Dendritic cell treated with granulocyte-macrophage colony-stimulating factor and Interleukin-4, amounts not matched to agents 40 ng/mL and 50 ng/mL, for 4 days (primary cell): ENCODE results near the gene HBA1.
"Not testable (repeated sequence)": the region's sequence is repeated elsewhere in the genome, so short reads cannot be mapped to it uniquely, and the experiment has no call there.

Experiments
- H3K27ac Mint-ChIP-seq: one replicate; pipeline ENCODE4 v1.8.0; 2022; ENCODE audit warnings: mild to moderate bottlenecking, mixed read lengths
- H3K27me3 Mint-ChIP-seq: one replicate; pipeline ENCODE4 v1.8.0; 2022; ENCODE audit warnings: mild to moderate bottlenecking, mixed read lengths
- H3K36me3 Mint-ChIP-seq: one replicate; pipeline ENCODE4 v1.8.0; 2022; ENCODE audit warnings: low read depth, mixed read lengths
- H3K4me1 Mint-ChIP-seq: one replicate; pipeline ENCODE4 v1.8.0; 2022; ENCODE audit warnings: low read depth, mixed read lengths
- H3K4me3 Mint-ChIP-seq: one replicate; pipeline ENCODE4 v1.8.0; 2022; ENCODE audit warnings: mild to moderate bottlenecking, moderate library complexity, mixed read lengths
- H3K9me3 Mint-ChIP-seq: one replicate; pipeline ENCODE4 v1.8.0; 2022; ENCODE audit warnings: mixed read lengths
- intact Hi-C: fragments of 100-400 bp; cut with micrococcal nuclease; formaldehyde crosslinking; loops from one replicate; pipeline ENCODE4 v1.15.0; 2022

Gene HBA1

GRCh38 chr16:176477-177382 is at the start of gene HBA1:
TSS of gene HBA1 (plus strand) at chr16:176680. CDS start at chr16:176717, 37 bp downstream.
- H3K4me3 Mint-ChIP-seq: not testable (repeated sequence)

GRCh38 chr16:129075-129474 is 47.4 kb upstream of the HBA1 start:
- H3K4me1 Mint-ChIP-seq: no peaks in the 10 kb centered on the region
- H3K4me3 Mint-ChIP-seq: no peak overlapping the region
- intact Hi-C loops: no loop called here
- H3K27ac Mint-ChIP-seq: no peak overlapping the region
- H3K27me3 Mint-ChIP-seq: no peaks in the 10 kb centered on the region
- no peaks in the 10 kb centered on the region for H3K9me3 Mint-ChIP-seq
- H3K36me3 Mint-ChIP-seq: peaks cover 28% of the 10 kb centered on the region

More at GRCh38 chr16:176477-177382, at the start of gene HBA1:
- H3K4me1 Mint-ChIP-seq: peaks cover 26% of the 10 kb centered on the region
- H3K27ac Mint-ChIP-seq, H3K9me3 Mint-ChIP-seq, H3K36me3 Mint-ChIP-seq, intact Hi-C loops: not testable (repeated sequence)
- H3K27me3 Mint-ChIP-seq: peaks cover 71% of the 10 kb centered on the region

GRCh38 chr16:130533-131173 is 45.8 kb upstream of the HBA1 start:
- Mint-ChIP-seq H3K27ac (no peak overlapping the region), H3K4me3 (no peak overlapping the region), H3K27me3 (no peaks in the 10 kb centered on the region)

GRCh38 chr16:132120-132519 is 44.4 kb upstream of the HBA1 start:
- Mint-ChIP-seq H3K36me3 (peaks cover 9% of the 10 kb centered on the region), H3K4me1 (no peaks in the 10 kb centered on the region), H3K27ac (no peak overlapping the region), H3K27me3 (no peaks in the 10 kb centered on the region), H3K9me3 (no peaks in the 10 kb centered on the region), H3K4me3 (no peak overlapping the region)
- intact Hi-C loops: no loop called here

More at GRCh38 chr16:130533-131173, 45.8 kb upstream of the HBA1 start:
- H3K36me3 Mint-ChIP-seq: peaks cover 12% of the 10 kb centered on the region
- H3K9me3 Mint-ChIP-seq: no peaks in the 10 kb centered on the region
- intact Hi-C loops: no loop called here
- no peaks in the 10 kb centered on the region for H3K4me1 Mint-ChIP-seq

GRCh38 chr16:133716-134115 is 42.8 kb upstream of the HBA1 start:
- intact Hi-C loops: no loop called here
- Mint-ChIP-seq H3K27me3 (no peaks in the 10 kb centered on the region), H3K4me3 (no peak overlapping the region), H3K36me3 (peaks cover 13% of the 10 kb centered on the region), H3K27ac (no peak overlapping the region), H3K9me3 (no peaks in the 10 kb centered on the region), H3K4me1 (peaks cover under 1% of the 10 kb centered on the region)

- H3K4me1 Mint-ChIP-seq: peaks cover 4% of the 10 kb centered on the region
- H3K27me3 Mint-ChIP-seq: peaks cover 3% of the 10 kb centered on the region
- intact Hi-C loops: no loop called here
- no peaks in the 10 kb centered on the region for H3K9me3 Mint-ChIP-seq
- H3K27ac Mint-ChIP-seq: peak overlapping the region; percentile 99
- peaks cover 7% of the 10 kb centered on the region for H3K36me3 Mint-ChIP-seq
- peak overlapping the region; percentile 78 for H3K4me3 Mint-ChIP-seq
Observed at GRCh38 chr16:138049-138417, 38.4 kb upstream of the HBA1 start.

GRCh38 chr16:140175-140857 is 36.2 kb upstream of the HBA1 start:
- Mint-ChIP-seq H3K27ac (no peak overlapping the region), H3K4me1 (peaks cover 4% of the 10 kb centered on the region), H3K36me3 (peaks cover 7% of the 10 kb centered on the region), H3K4me3 (no peak overlapping the region), H3K9me3 (no peaks in the 10 kb centered on the region), H3K27me3 (peaks cover 12% of the 10 kb centered on the region)
- intact Hi-C loops: no loop called here

- Mint-ChIP-seq H3K4me1 (peaks cover 4% of the 10 kb centered on the region), H3K27ac (no peak overlapping the region), H3K4me3 (no peak overlapping the region), H3K27me3 (peaks cover 14% of the 10 kb centered on the region), H3K9me3 (no peaks in the 10 kb centered on the region), H3K36me3 (peaks cover 7% of the 10 kb centered on the region)
- intact Hi-C loops: no loop called here
Observed at GRCh38 chr16:142405-142967, 34.0 kb upstream of the HBA1 start.

- Mint-ChIP-seq H3K4me1 (peaks cover 4% of the 10 kb centered on the region), H3K36me3 (peaks cover 7% of the 10 kb centered on the region), H3K27me3 (peaks cover 14% of the 10 kb centered on the region), H3K9me3 (no peaks in the 10 kb centered on the region), H3K4me3 (no peak overlapping the region), H3K27ac (no peak overlapping the region)
- intact Hi-C loops: no loop called here
Observed at GRCh38 chr16:143047-143446, 33.4 kb upstream of the HBA1 start.

GRCh38 chr16:143456-143855 is 33.0 kb upstream of the HBA1 start:
- Mint-ChIP-seq H3K36me3 (peaks cover 6% of the 10 kb centered on the region), H3K4me1 (peaks cover 4% of the 10 kb centered on the region), H3K27me3 (peaks cover 16% of the 10 kb centered on the region), H3K9me3 (no peaks in the 10 kb centered on the region), H3K27ac (no peak overlapping the region), H3K4me3 (no peak overlapping the region)
- intact Hi-C loops: no loop called here

GRCh38 chr16:144797-145252 is 31.7 kb upstream of the HBA1 start:
- H3K27ac Mint-ChIP-seq: no peak overlapping the region
- H3K36me3 Mint-ChIP-seq: no peaks in the 10 kb centered on the region
- H3K27me3 Mint-ChIP-seq: peaks cover 24% of the 10 kb centered on the region
- peaks cover 5% of the 10 kb centered on the region for H3K4me1 Mint-ChIP-seq
- H3K4me3 Mint-ChIP-seq: no peak overlapping the region
- H3K9me3 Mint-ChIP-seq: no peaks in the 10 kb centered on the region
- intact Hi-C loops: no loop called here

- Mint-ChIP-seq H3K36me3 (no peaks in the 10 kb centered on the region), H3K27ac (no peak overlapping the region), H3K4me3 (no peak overlapping the region), H3K4me1 (peaks cover 5% of the 10 kb centered on the region), H3K9me3 (no peaks in the 10 kb centered on the region), H3K27me3 (peaks cover 37% of the 10 kb centered on the region)
- intact Hi-C loops: no loop called here
Observed at GRCh38 chr16:146646-147045, 29.8 kb upstream of the HBA1 start.

- peaks cover 6% of the 10 kb centered on the region for H3K4me1 Mint-ChIP-seq
- intact Hi-C loops: no loop called here
- H3K27ac Mint-ChIP-seq: no peak overlapping the region
- H3K4me3 Mint-ChIP-seq: no peak overlapping the region
- no peaks in the 10 kb centered on the region for H3K9me3 Mint-ChIP-seq
- peaks cover 38% of the 10 kb centered on the region for H3K27me3 Mint-ChIP-seq
- H3K36me3 Mint-ChIP-seq: no peaks in the 10 kb centered on the region
Observed at GRCh38 chr16:149024-149660, 27.3 kb upstream of the HBA1 start.
